Urinary bladder (tissue), 4 donors: Measurements from ENCODE around the gene GOSR1. TPM values are rescaled to one million over a fixed set of nuclear protein-coding genes. Genes with fewer than 3 reads are reported as not detected.
"Not testable (repeated sequence)": the region's sequence is repeated elsewhere in the genome, so short reads cannot be mapped to it uniquely, and the experiment has no call there.

Experiments
- DNase-seq: peaks from one replicate; pipeline ENCODE4 v3.0.0-alpha.2; 2015; ENCODE audit errors: extremely low spot score
- H3K27ac ChIP-seq: one replicate; pipeline ENCODE4 v1.5.1; 2013; ENCODE audit warnings: low read depth, mild to moderate bottlenecking, moderate library complexity
- H3K36me3 ChIP-seq: one replicate; pipeline ENCODE4 v1.6.1; 2013; ENCODE audit warnings: mild to moderate bottlenecking, moderate library complexity; ENCODE audit not compliant: insufficient read depth
- H3K4me1 ChIP-seq: one replicate; pipeline ENCODE4 v1.6.1; 2013; ENCODE audit warnings: mild to moderate bottlenecking, moderate library complexity; ENCODE audit not compliant: insufficient read depth
- H3K4me3 ChIP-seq: one replicate; pipeline ENCODE4 v1.5.1; 2013; ENCODE audit warnings: low read depth, low read length
- WGBS: extraction: QIAGEN DNeasy Blood & Tissue Kit; methylation state at CpG from one replicate; pipeline ENCODE4 v1.1.7; 2013; 5-methylcytosine and 5-hydroxymethylcytosine counted together
- polyA plus RNA-seq: library from polyadenylated mRNA; stranded (reverse); fragments of 200-250 nt; gene quantifications from one replicate; pipeline ENCODE4 v1.2.3, GENCODE V29; 2013
- total RNA-seq: library from RNA; depleted of rRNA; stranded (reverse); fragments of >200 nt; gene quantifications from one replicate; pipeline ENCODE4 v1.2.3, GENCODE V29; 2014
- donor health status: healthy with polysubstance abuse.
- donor health status: healthy.

Gene GOSR1
- total and polyA plus RNA-seq, 2 donors, result 27.6 to 45.5 TPM

GRCh38 chr17:30574309-30574708 is 97.1 kb downstream of the GOSR1 start:
- WGBS, result 72% methylated on average over 9 of the region's 9 CpGs
- DNase-seq, result not testable (repeated sequence)

GRCh38 chr17:30574806-30575205 is 97.6 kb downstream of the GOSR1 start:
- DNase-seq, H3K4me3 ChIP-seq, H3K4me1 ChIP-seq, H3K27ac ChIP-seq, H3K36me3 ChIP-seq: not testable (repeated sequence)
- WGBS, result 94% methylated on average over 10 of the region's 10 CpGs

More at GRCh38 chr17:30574309-30574708, 97.1 kb downstream of the GOSR1 start:
- H3K4me1 ChIP-seq, H3K4me3 ChIP-seq, H3K36me3 ChIP-seq, H3K27ac ChIP-seq: not testable (repeated sequence)

DNA sequence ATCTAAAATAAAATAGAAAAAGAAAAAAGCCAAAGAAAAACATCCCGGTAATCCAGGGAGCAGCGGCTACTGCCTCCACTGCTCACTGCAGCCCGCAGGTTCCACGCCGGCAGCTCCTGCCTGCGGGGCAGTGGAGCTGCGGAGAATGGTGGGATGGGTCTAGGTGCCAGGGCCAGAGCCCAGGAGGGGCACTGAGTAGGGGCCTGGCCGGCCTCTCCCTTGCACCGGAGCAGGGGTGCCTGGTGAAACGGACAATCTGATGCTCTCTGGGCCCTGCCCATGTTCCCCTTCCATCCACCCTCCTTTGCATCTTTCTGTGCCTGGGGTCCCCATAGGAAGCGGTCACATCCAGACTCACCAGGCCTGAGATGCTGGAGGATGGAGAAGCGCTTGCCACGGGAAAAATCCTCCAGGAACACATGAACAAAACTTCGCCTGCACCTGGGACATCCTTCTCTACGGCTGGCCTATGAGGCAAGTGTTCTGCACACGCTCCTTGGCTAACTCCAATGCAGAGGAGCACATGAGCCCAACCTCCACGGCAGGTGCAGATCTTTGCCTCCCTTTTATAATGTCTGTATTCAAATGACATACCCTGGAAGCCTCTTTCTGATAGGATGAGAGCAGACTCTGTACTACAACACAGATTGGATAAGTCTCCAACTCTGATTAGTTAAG is 98.6 kb downstream of the GOSR1 start:
- not testable (repeated sequence) for H3K4me1 ChIP-seq
- WGBS, result 90% methylated on average over 17 of the region's 17 CpGs

DNA sequence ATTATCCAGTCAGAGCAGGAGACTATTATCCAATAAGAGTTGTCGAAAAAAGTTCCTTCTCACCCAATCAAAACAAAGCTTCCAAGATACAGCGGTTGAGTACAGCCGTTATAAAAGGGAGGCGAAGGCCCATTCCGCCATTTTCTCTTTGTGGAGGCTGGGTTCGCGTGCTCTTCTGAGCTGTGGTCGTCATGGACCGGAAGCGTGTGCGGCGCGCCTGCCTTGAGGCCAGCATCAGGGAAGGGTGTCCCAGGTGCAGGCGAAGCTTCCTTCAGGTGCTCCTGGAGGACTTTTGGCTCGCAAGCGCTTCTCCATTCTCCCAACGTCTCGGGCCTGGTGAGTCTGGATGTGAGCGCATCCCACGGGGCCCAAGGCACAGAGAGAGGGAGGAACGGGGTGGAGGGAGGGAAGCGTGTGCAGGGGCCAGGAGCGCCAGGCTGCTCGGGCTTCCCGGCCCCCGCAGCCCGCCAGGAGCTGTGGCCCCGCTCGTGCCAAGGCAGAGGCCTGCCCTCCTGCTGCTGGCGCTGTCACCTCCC is 99.2 kb downstream of the GOSR1 start:
- DNase-seq, result no peak
- 85% methylated on average over 30 of the region's 30 CpGs for WGBS
- no peak overlapping the region for H3K4me3 ChIP-seq
- no peaks in the 10 kb centered on the region for H3K4me1 ChIP-seq
- H3K36me3 ChIP-seq, result no peaks in the 10 kb centered on the region
- H3K27ac ChIP-seq, result no peak overlapping the region

More for the DNA sequence above, 98.6 kb downstream of the GOSR1 start:
- H3K36me3 ChIP-seq, DNase-seq, H3K4me3 ChIP-seq, H3K27ac ChIP-seq: not testable (repeated sequence)

Other genes starting within 250 kb of the GOSR1 start
- 0.37 TPM for gene SLC6A4, start 241.7 kb upstream of the GOSR1 start, total RNA-seq
- gene SLC6A4, start 241.7 kb upstream of the GOSR1 start, polyA plus RNA-seq, result 0.03 TPM
- 44.0 TPM for gene BLMH, start 185.5 kb upstream of the GOSR1 start, total RNA-seq
- 25.5 TPM for gene BLMH, start 185.5 kb upstream of the GOSR1 start, polyA plus RNA-seq
- not detected for gene TMIGD1, start 143.4 kb upstream of the GOSR1 start, total RNA-seq
- not detected for gene TMIGD1, start 143.4 kb upstream of the GOSR1 start, polyA plus RNA-seq
- gene CPD, start 98.5 kb upstream of the GOSR1 start, total RNA-seq, result 101 TPM
- gene CPD, start 98.5 kb upstream of the GOSR1 start, polyA plus RNA-seq, result 14.0 TPM